NCI-H2196 treated with DMSO at 0.1 percent for 48 hours (cell line): ENCODE data around the gene MAP7.

ENCODE experiments used
- DNase-seq: peaks from one replicate; lab custom pipeline; 2025; ENCODE audit not compliant: unreplicated experiment; lab: John Stamatoyannopoulos, UW

MAP7 gene

GRCh38 chr6:136344420-136344819 is 205.8 kb downstream of the MAP7 start:
- DNase-seq: no peak

GRCh38 chr6:136343700-136344099 is 206.5 kb downstream of the MAP7 start:
- no peak for DNase-seq

- DNase-seq: no peak
Observed at GRCh38 chr6:136343275-136343674, 206.9 kb downstream of the MAP7 start.

- no peak for DNase-seq
Observed at GRCh38 chr6:136341967-136342366, 208.3 kb downstream of the MAP7 start.

- no peak for DNase-seq
Observed at GRCh38 chr6:136341367-136341766, 208.9 kb downstream of the MAP7 start.

- DNase-seq: no peak
Observed at GRCh38 chr6:136338486-136338885, 211.7 kb downstream of the MAP7 start.

- DNase-seq: no peak
Observed at GRCh38 chr6:136337606-136338005, 212.6 kb downstream of the MAP7 start.

GRCh38 chr6:136337121-136337520 is 213.1 kb downstream of the MAP7 start:
- no peak for DNase-seq

GRCh38 chr6:136335736-136336363 is 214.4 kb downstream of the MAP7 start:
- no peak for DNase-seq

- DNase-seq: no peak
Observed at GRCh38 chr6:136334853-136335252, 215.4 kb downstream of the MAP7 start.

GRCh38 chr6:136334465-136334846 is 215.8 kb downstream of the MAP7 start:
- DNase-seq: no peak

- DNase-seq: no peak
Observed at GRCh38 chr6:136333824-136334464, 216.3 kb downstream of the MAP7 start.

- no peak for DNase-seq
Observed at GRCh38 chr6:136331461-136331860, 218.8 kb downstream of the MAP7 start.

- no peak for DNase-seq
Observed at GRCh38 chr6:136330634-136331033, 219.6 kb downstream of the MAP7 start.

GRCh38 chr6:136326038-136326553 is 224.1 kb downstream of the MAP7 start:
- DNase-seq: peak; percentile 50

GRCh38 chr6:136324686-136325380 is 225.4 kb downstream of the MAP7 start:
- DNase-seq: no peak

GRCh38 chr6:136323431-136324112 is 226.7 kb downstream of the MAP7 start:
- DNase-seq: no peak

GRCh38 chr6:136319732-136320131 is 230.5 kb downstream of the MAP7 start:
- no peak for DNase-seq

- DNase-seq: no peak
Observed at GRCh38 chr6:136318676-136319075, 231.5 kb downstream of the MAP7 start.

- DNase-seq: no peak
Observed at GRCh38 chr6:136317971-136318370, 232.3 kb downstream of the MAP7 start.

GRCh38 chr6:136317021-136317694 is 233.1 kb downstream of the MAP7 start:
- peak; percentile 60 for DNase-seq
